Suprapubic skin (tissue), 3 donors: ENCODE measurements around the gene MECR.

Experiments used
- POLR2AphosphoS5 ChIP-seq, 3 donors: sonication (generic); formaldehyde crosslinking; IDR thresholded peaks; one replicate each; pipeline ENCODE4 v1.6.1; 2017; ENCODE audit warnings: antibody characterized with exemption in 3 of 3
- TF ChIP-seq, protein P1 (sequence below), 2 donors: fragments of 200-600 bp in 1 of 2; fragments of 450-650 bp in 1 of 2; sonication (generic) in 1 of 2; IDR thresholded peaks; one replicate each; pipeline ENCODE4 v1.5.1; 2016 to 2019; ENCODE audit warnings: antibody characterized with exemption in 2 of 2, mild to moderate bottlenecking in 1 of 2, moderate library complexity in 1 of 2

DNA sequence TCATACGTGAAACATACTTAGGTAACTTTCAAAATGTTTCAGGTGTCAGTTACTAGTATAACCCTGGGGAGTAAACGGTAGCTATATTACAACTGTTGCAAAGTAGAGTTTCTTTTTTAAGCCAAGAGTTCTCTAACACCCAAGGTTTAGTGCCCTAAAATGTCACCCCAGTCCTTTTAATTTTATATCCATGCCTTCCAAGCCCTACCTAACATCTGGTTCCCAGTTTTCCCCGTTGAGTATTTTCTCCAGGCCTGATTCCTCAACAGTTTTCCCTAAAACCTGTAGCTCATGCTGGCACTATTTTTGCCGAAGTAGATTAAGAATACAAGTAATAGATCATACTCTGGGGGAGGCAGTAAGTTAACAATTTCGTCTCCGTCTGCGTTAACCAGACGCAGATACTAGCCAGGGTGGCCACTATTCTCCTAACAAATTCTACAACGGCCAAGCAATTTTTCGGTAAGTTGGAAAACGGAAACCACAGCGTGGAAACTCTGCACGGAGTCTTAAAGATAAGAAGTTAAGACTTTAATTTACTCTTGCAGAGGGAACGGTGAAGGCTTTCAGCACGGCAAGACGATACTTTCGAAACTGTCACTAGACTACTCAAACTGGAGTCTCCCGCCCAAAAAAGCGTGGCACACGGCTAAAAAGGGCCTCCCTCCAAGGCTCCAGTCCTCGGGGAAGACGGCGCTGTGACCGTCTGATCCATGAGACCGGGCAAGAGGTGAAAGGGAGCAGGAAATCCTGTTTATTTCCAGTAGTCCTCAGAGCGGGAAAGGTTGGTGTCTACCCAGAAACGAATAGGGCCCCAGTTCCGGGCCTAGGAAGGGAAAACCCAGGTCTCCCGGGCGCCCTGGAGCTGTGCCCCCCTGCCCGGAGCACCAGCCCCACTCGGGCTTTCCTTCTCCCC, 50.0 kb downstream of the MECR start:
- TF ChIP-seq POLR2AphosphoS5 (IDR thresholded peaks at IDR 0.05) = no peak
- TF ChIP-seq, protein P1, sequence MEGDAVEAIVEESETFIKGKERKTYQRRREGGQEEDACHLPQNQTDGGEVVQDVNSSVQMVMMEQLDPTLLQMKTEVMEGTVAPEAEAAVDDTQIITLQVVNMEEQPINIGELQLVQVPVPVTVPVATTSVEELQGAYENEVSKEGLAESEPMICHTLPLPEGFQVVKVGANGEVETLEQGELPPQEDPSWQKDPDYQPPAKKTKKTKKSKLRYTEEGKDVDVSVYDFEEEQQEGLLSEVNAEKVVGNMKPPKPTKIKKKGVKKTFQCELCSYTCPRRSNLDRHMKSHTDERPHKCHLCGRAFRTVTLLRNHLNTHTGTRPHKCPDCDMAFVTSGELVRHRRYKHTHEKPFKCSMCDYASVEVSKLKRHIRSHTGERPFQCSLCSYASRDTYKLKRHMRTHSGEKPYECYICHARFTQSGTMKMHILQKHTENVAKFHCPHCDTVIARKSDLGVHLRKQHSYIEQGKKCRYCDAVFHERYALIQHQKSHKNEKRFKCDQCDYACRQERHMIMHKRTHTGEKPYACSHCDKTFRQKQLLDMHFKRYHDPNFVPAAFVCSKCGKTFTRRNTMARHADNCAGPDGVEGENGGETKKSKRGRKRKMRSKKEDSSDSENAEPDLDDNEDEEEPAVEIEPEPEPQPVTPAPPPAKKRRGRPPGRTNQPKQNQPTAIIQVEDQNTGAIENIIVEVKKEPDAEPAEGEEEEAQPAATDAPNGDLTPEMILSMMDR (IDR thresholded peaks at IDR 0.05) = no peak
